H1 (cell line): ENCODE measurements around the gene PDE9A. TPM values are rescaled to one million over a fixed set of nuclear protein-coding genes. Genes with fewer than 3 reads are reported as not detected.

Source experiments
- YY1 ChIP-seq: IDR thresholded peaks from 2 replicates; pipeline ENCODE4 v1.6.1; 2011; ENCODE audit warnings: low read depth, mild to moderate bottlenecking, low read length
- polyA plus RNA-seq, 7 experiments: library from polyadenylated mRNA; depleted of rRNA in 3 of 7; stranded (reverse) in 5 of 7; unstranded in 2 of 7; fragments of >200 nt in 5 of 7; fragments of 200-250 nt in 2 of 7; gene quantifications; 1 replicate in 5 of 7; 2 replicates in 1 of 7; 4 replicates in 1 of 7; pipeline versions ENCODE4 v1.2.1 to v1.2.3, GENCODE V29; 2011 to 2013; ENCODE audit warnings: missing spikeins in 2 of 7, mixed read lengths in 2 of 7
- total RNA-seq: library from RNA; stranded (reverse); fragmentation: NEBNext Ultra II Directional; extraction: Animal tissue kit (Norgen Biotek cat#: 25700); gene quantifications from 2 replicates; pipeline ENCODE4 v1.2.1, GENCODE V29; 2021

Gene PDE9A
- total and polyA plus RNA-seq, 2 of the 8 experiments (the other 6 are each of a cell fraction or from before 2014, with no cell fraction given), result 39.2 to 45.9 TPM

DNA sequence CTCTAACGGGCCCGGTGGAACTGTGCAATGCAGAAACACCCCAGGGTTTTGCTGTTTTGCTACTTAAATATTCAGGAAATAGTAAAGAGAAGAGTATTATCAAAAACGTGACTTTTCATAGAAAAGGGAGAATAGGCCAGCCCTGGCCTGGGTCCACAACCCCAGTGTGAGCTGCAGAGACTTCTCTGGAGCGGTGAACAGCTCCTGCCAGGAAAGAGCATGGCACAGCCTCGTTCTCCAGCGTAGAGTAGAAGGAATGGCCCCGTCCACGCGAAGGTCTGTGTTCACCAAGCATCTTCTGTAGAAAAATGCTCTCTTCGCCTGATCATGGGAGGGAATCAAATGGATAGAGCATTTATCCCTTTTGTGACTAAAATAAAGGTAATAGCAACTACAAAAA lies 51.4 kb downstream of the PDE9A start (continued):
- no peak for TF ChIP-seq YY1
